HG03060 (cell line): Measurements from ENCODE around the gene EPHA6.

Experiments used
- ATAC-seq: cut with Tn5 transposase; IDR thresholded peaks from one replicate; pipeline ENCODE4 v1.9.1; 2021; ENCODE audit warnings: low read depth, moderate number of reproducible peaks; ENCODE audit not compliant: unreplicated experiment

EPHA6 gene

GRCh38 chr3:96813820-96814650 lies at the start of gene EPHA6:
TSS of gene EPHA6 (plus strand) at chr3:96814594.
- no peak for ATAC-seq

DNA sequence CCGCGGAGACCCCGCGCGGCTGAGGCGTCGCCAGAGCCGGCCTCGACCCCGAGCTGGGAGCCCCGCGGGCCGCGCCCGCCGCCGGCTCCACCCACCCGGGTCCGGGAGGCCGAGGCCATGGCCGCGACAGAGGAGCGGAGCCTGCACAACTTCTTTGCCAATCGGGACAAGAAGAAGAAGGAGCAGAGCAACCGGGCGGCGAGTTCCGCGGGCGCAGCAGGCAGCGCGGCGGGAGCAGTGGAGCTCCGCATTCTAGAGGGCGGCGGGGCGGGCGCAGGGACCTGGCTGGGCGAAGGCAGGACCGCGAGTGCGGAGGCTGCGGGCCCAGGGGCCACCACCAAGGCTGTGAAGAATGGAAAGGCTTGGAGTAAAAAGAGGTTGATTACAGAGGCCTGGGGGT lies 37.6 kb upstream of the EPHA6 start:
- no peak for ATAC-seq

DNA sequence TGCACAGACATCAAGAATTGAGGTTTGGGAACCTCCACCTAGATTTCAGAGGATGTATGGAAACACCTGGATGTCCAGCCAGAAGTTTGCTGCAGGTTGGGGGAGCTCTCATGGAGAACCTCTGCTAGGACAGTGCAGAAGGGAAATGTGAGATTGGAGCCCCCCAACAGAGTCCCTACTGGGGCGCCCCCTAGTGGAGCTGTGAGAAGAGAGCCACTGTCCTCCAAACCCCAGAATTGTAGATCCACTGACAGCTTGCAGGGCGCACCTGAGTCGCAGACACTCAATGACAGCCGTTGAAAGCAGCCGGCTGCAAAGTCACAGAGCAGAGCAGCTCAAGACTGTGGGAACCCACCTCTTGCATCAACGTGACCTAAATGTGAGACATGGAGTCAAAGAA lies 34.6 kb upstream of the EPHA6 start:
- no peak for ATAC-seq

DNA sequence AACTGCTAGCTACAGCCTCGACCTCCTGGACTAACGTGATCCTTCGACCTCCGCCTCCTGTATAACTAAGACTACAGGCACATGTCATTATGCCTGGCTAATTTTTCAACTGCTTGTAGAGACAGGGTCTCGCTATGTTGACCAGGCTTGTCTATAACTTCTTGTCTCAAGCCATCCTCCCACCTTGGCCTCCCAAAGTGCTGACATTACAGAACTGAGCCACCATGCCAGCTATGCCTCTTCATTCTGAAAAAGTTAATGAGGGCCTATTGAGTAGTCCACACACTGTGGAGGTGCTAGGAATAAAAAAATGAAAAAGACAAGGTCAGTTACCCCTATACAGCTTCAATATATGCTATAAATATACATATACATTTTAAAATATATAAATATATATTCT lies 18.3 kb upstream of the EPHA6 start:
- no peak for ATAC-seq

- ATAC-seq = no peak
Measured at GRCh38 chr3:96803870-96804269, 10.5 kb upstream of the EPHA6 start.

- no peak for ATAC-seq
Measured at GRCh38 chr3:96806341-96806740, 8.1 kb upstream of the EPHA6 start.

DNA sequence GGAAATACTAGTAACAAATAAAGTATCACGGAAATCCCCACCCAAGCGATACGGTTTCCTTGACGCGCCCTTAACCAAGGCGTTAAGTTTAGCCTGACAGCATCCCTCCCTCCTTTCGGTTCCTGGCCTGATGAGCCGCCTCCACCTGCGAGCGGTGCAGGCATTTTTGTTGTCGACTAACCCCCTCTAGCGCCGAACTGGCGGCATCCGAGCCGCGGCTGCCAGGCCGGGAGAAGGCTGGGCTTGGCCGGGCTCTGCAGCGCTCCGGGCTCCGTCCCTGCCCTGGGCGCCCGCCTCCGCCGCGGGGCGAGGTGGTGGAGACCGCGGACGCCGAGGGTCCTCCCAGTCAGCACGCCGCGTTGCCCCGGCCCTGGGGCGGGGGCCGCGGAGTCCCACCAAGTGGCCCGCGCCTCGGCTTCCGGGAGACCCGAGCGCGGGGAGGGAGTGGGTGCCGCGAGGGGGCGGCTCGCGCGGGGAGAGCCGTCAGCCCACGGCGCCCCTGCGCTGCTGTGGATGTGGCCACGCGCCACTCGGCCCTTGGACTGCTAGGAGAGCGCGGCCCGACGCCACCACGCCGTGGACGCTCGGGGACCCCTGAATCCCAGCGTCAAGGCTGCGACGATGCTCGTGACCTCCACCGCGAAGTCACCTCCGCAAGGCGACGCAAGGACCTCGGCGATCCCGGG lies 1.1 kb upstream of the EPHA6 start:
- peak; percentile 97 for ATAC-seq

GRCh38 chr3:96814651-96815567 lies 515 bp downstream of the EPHA6 start:
- ATAC-seq = no peak

DNA sequence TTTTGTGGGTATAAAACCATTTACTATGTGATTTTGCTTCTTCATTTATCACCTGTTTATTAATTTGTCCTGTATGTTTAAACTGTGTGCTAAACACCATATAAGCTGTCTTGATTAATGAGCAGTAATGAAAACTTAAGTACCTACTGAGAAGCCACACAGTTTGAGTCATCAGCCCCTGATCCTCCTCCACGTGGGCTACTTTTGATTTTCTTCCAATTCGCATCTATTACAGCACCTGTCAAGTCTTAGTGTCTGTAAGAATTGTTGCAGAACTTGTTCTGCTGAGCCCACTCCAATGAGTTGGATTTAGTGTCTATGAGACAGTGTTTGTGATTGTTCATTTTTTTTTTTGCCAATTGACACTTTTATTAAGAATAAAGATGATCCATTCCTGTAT lies 16.8 kb downstream of the EPHA6 start:
- no peak for ATAC-seq

DNA sequence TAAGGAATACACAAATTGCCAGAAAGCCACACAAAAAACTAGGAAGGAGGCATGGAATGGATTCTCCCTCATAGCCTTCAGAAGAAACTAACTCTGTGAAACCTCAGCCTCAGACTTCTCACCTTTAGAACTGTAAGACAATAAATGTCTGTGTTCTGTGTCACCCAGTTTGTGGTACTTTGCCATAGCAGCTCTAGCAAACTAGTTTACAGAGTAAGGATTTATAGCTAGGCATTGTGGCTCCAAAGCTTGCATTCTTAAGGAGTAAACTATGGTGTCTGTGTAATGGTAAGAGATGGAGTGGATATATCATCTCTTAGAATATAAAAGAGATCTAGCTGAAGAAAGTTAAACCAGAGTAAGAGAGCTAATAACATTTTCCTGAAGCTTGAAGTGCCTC lies 18.9 kb downstream of the EPHA6 start:
- ATAC-seq = no peak

- no peak for ATAC-seq
Measured at GRCh38 chr3:96836153-96836915, 21.9 kb downstream of the EPHA6 start.

DNA sequence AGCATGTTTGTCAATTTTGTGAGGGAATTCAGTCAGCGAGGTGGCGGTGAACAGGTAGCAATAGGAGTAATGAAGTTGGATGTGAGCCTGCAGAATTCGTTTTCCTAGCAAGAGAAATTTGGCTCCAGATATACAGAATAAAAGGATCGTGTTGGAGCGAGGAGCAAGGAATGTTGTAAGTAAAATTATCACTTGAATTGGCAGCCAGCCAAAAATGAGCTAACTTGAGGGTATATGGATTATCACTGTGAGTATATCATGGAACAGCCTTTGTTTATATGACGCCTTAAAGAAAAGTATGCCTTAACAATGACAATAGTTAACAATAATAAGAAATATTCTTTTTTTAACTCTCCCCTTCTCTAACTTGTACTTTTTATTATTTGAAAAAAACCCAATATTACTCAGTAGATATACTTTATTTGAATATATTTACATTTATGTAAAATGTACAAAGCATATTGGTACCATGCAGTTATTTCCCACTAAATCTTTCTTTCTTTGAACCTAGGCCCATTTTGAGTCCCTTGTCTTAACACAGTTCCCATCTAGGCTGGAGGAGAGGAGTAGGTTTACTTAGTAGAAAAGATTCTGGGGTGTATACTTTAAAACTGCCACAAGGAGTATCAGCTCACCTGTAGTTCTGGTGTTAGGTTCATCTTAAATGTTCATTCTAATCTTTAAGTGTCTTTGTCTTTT lies 29.3 kb downstream of the EPHA6 start:
- no peak for ATAC-seq

DNA sequence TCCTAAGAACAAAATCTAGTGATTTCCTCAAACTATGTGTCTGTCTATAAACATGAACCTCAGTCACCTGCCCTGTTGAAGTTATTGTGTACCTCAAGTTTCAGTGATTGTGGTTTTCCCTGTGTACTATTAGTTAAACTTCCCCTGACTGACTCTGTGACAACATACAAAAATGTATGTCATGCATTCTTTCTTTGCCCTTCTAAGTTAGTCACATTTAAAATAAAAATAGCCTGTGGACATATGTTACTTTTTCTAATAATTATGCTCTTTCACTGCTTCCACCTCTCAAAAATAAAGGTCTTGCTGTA lies 29.8 kb downstream of the EPHA6 start:
- ATAC-seq = no peak

DNA sequence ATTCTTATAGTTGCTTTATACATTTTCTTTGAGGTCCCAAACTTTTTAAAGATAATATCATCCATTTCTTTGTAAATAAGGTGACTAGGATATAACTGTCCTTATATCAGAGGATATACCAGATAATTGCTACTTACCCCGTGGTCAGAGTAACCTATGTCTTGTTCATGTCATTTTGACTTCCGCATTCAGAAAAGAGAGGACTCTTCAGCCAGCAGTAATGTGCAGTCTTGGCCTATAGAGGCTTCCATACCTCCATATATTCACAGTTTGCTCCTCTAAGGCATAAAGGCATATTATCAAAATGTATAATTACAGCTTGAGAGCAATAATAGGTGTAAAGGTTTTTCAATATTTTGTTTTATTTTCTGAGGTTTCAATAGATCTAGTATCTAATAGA lies 38.5 kb downstream of the EPHA6 start:
- no peak for ATAC-seq

DNA sequence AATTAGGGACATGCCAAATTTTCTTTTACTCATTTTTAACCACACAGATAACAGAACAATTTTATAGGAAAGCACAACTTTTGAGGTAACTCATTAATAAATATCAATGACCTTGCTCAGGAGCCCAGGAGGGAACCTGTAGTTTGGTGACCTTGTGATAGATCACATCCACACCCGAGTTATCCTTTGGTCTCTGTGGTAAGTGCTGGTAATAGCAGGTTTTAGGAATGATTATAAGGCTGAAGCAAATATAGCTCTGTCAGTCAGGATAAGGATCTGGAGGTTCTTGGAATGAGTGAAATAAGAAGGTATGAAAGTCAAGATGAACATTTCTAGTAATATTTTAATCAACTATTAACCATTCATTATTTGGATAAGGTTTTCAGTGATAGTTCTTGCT lies 46.5 kb downstream of the EPHA6 start:
- no peak for ATAC-seq

DNA sequence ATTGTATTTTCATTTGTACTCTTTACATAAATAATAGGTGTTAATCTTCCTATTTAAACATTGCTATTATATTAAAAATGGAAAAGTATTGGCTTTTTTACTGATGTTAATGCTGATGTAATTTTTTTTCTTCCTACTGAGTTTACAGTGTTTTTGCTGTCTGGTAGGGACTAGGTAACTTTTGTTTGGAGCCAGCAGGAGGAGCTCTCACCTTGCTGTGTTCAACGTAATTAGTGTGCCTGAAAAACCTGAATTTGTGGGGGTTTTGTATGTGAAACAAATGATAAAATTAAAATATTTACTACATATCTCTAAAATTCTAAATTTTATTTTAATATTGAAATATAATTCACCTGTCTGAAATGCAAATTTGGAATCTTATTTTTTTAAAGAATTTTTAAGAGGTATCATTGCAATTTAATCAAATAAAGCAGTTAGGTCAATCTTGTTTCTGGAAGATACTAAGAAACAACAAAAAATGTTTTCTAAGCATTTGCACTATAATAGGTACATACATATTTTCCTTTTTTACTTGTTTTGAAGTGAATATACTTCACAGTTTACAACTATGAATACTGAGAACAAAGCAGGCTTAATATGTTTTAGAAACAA lies 48.8 kb downstream of the EPHA6 start:
- ATAC-seq = no peak

- no peak for ATAC-seq
Measured at GRCh38 chr3:96865605-96866004, 51.2 kb downstream of the EPHA6 start.

- no peak for ATAC-seq
Measured at GRCh38 chr3:96869316-96869715, 54.9 kb downstream of the EPHA6 start.

- ATAC-seq = no peak
Measured at GRCh38 chr3:96877510-96877909, 63.1 kb downstream of the EPHA6 start.

DNA sequence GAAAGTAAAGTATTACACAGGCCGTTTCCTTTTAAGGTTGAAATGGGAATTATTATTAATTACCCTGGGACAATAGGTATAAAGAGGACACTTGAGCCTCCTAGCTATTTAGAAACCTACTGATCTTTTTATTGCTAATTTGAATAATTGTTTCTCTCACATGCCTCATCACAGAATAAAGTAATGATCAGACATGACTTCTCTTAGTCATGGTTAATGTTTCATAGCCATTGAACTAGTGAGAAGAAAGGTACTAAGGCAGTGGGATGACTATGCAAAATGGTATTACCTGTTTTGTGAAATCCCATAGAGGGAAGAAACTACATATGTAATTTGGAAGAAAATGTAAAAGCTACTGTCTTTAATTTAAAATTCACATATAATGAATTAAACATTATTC lies 85.6 kb downstream of the EPHA6 start:
- ATAC-seq = no peak
